Stimulated activated CD8-positive, alpha-beta memory T cell treated with anti-CD3 and anti-CD28 coated beads, Interleukin-7, amount 100 ng/mL, for 48 hours (primary cell): ENCODE measurements around the gene TMEM176B.
"Not testable (repeated sequence)": the region's sequence is repeated elsewhere in the genome, so short reads cannot be mapped to it uniquely, and the experiment has no call there.

Experiments
- DNase-seq, 2 donors: peaks; one replicate each; pipeline ENCODE4 v3.0.0-alpha.2; 2020; ENCODE audit warnings: low read depth in 1 of 2; ENCODE audit errors: extremely low read depth in 1 of 2

Gene TMEM176B

GRCh38 chr7:150823484-150824126, 23.4 kb upstream of the TMEM176B start:
- DNase-seq: no peak

- DNase-seq: no peak
Observed at GRCh38 chr7:150823043-150823442, 22.9 kb upstream of the TMEM176B start.

GRCh38 chr7:150820578-150821198, 20.5 kb upstream of the TMEM176B start:
- DNase-seq: no peak

GRCh38 chr7:150820148-150820547, 20.0 kb upstream of the TMEM176B start:
- no peak for DNase-seq

GRCh38 chr7:150818971-150819370, 18.8 kb upstream of the TMEM176B start:
- DNase-seq: no peak

GRCh38 chr7:150814328-150815001, 14.3 kb upstream of the TMEM176B start:
- DNase-seq: no peak

- not testable (repeated sequence) for DNase-seq
Observed at GRCh38 chr7:150807616-150808438, 7.7 kb upstream of the TMEM176B start.

- no peak for DNase-seq
Observed at GRCh38 chr7:150806863-150807262, 6.7 kb upstream of the TMEM176B start.

GRCh38 chr7:150806454-150806853, 6.3 kb upstream of the TMEM176B start:
- no peak for DNase-seq

GRCh38 chr7:150805864-150806263, 5.7 kb upstream of the TMEM176B start:
- no peak for DNase-seq

GRCh38 chr7:150804802-150805201, 4.6 kb upstream of the TMEM176B start:
- DNase-seq: no peak

GRCh38 chr7:150803161-150803860, 3.1 kb upstream of the TMEM176B start:
- no peak for DNase-seq

GRCh38 chr7:150801946-150802771, 2.0 kb upstream of the TMEM176B start:
- DNase-seq: no peak

- DNase-seq: no peak
Observed at GRCh38 chr7:150801242-150801945, 1.2 kb upstream of the TMEM176B start.

GRCh38 chr7:150800581-150801241, 547 bp upstream of the TMEM176B start, which contains the start of gene TMEM176A:
TMEM176A (plus strand) TSS chr7:150800769; CDS start chr7:150801551, 782 bp downstream.
- DNase-seq: no peak

- DNase-seq: no peak
Observed at GRCh38 chr7:150799156-150799555, 1.0 kb downstream of the TMEM176B start.

GRCh38 chr7:150797661-150798060, 2.5 kb downstream of the TMEM176B start:
- DNase-seq: no peak

GRCh38 chr7:150793569-150794238, 6.5 kb downstream of the TMEM176B start:
- DNase-seq: no peak
